Activated naive CD8-positive, alpha-beta T cell (primary cell): ENCODE results near the gene LBP.
"Not testable (repeated sequence)": the region's sequence is repeated elsewhere in the genome, so short reads cannot be mapped to it uniquely, and the experiment has no call there.

Experiments used
- H3K27ac Mint-ChIP-seq: one replicate; pipeline ENCODE4 v1.8.0; 2021; ENCODE audit warnings: mixed read lengths
- H3K27me3 Mint-ChIP-seq: one replicate; pipeline ENCODE4 v1.8.0; 2021; ENCODE audit warnings: mixed read lengths
- H3K36me3 Mint-ChIP-seq: one replicate; pipeline ENCODE4 v1.8.0; 2021; ENCODE audit warnings: mixed read lengths
- H3K4me1 Mint-ChIP-seq: one replicate; pipeline ENCODE4 v1.8.0; 2021; ENCODE audit warnings: low read depth, mixed read lengths
- H3K4me3 Mint-ChIP-seq: one replicate; pipeline ENCODE4 v1.8.0; 2021; ENCODE audit warnings: mild to moderate bottlenecking, mixed read lengths
- H3K9me3 Mint-ChIP-seq: one replicate; pipeline ENCODE4 v1.8.0; 2021; ENCODE audit warnings: low read depth, mixed read lengths

Gene LBP

DNA sequence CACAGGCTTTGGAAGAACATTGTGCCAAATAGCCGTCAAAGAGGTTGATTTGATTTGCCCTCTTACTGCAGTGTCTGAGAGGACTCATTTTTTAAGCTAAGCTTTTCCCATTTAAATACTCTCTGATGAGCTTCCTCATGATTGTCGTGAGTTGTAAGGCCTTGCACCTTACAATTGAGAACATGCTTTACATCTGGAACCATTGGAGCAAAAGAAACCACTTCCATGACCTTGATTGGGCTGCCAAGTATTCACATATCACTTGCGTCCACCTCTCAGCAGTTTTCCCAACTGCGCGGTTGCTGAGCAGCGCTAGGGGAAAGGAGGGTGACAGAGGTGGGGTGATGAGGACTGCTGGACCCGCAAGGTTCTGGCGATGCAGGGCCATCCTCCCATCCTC is 12.3 kb upstream of the LBP start:
- Mint-ChIP-seq H3K4me1 (no peaks in the 10 kb centered on the region), H3K4me3 (no peak overlapping the region), H3K27me3 (peaks cover 17% of the 10 kb centered on the region), H3K9me3 (peaks cover 8% of the 10 kb centered on the region), H3K27ac (no peak overlapping the region), H3K36me3 (peaks cover 5% of the 10 kb centered on the region)

GRCh38 chr20:38336726-38337125 is 9.6 kb upstream of the LBP start:
- H3K4me1 Mint-ChIP-seq: no peaks in the 10 kb centered on the region
- H3K4me3 Mint-ChIP-seq: no peak overlapping the region
- no peak overlapping the region for H3K27ac Mint-ChIP-seq
- H3K9me3 Mint-ChIP-seq: peaks cover 8% of the 10 kb centered on the region
- H3K27me3 Mint-ChIP-seq: peaks cover 12% of the 10 kb centered on the region
- peaks cover 5% of the 10 kb centered on the region for H3K36me3 Mint-ChIP-seq

DNA sequence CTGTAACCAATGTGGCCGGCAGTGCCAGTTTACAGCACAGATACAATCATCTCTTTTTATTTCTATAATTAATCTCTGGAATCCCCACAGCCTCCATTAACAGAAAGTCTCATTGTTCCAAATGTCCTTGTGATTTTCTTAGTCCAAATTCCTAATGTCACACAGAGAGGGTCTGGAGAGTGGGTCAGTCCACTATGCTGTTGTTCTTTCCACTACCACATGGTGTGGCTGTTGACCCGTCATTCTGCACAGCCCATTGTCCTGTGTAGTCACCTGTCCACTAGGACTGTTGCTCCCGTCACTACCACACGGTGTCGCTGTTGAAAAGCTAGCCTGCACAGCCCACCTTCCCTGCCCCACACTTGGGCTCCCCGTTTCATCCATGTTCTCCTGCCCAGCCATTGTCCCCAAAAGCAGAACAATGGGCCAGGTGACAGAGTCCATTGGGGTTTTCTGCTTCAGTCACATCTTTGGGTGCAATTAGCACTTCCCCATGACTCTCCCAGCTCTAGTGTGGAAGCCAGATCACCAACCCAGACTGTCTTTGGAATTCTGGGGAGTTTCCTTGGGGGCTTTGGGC is 8.6 kb upstream of the LBP start:
- no peaks in the 10 kb centered on the region for H3K4me1 Mint-ChIP-seq
- no peak overlapping the region for H3K4me3 Mint-ChIP-seq
- peaks cover 8% of the 10 kb centered on the region for H3K9me3 Mint-ChIP-seq
- H3K36me3 Mint-ChIP-seq: peaks cover 5% of the 10 kb centered on the region
- peaks cover 10% of the 10 kb centered on the region for H3K27me3 Mint-ChIP-seq
- H3K27ac Mint-ChIP-seq: no peak overlapping the region

DNA sequence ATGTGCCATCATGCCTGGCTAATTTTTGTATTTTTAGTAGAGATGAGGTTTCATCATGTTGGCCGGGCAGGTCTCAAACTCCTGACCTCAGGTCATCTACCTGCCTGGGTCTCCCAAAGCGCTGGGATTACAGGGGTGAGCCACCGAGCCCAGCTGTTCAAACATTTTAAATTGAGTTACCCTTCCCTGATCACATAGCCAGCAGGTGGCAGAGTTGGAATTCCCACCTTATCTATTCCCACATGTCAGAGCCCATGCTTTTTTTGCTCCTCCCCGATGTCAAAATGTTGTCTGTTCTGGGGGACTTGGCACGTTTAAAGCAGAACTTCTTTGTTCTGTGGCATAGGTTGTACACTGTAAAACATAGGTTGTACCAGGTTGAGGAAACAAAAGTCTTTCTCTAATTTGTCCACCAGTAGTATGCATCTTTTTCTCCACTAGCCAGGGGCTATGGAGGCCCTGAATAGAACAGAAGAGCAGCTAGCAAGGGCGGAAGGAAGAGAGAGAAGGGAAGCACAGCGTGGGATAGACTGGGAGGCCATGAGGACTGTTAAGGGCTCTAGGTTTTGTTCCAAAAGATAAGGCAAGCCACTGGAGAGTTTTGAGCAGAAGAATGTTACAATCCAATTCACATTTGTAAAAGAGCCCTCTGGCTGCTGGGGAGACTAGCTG is 7.3 kb upstream of the LBP start:
- Mint-ChIP-seq H3K4me1 (no peaks in the 10 kb centered on the region), H3K4me3 (no peak overlapping the region), H3K27ac (no peak overlapping the region), H3K9me3 (peaks cover 8% of the 10 kb centered on the region), H3K36me3 (peaks cover 5% of the 10 kb centered on the region), H3K27me3 (peaks cover 10% of the 10 kb centered on the region)

DNA sequence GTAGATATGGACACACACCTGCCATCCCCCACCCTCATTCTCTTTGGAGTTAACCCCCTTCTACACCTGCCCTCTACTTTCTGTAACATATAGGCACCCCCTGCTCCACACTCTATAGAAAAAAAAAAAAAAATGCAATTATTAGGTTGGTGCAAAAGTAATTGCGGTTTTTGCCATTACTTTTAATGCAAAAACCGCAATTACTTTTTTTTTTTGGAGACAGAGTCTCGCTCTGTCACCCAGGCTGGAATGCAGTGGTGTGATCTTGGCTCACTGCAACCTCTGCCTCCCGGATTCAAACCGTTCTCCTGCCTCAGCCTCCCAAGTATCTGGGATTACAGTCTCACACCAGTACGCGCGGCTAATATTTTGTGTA is 6.8 kb upstream of the LBP start:
- not testable (repeated sequence) for H3K9me3 Mint-ChIP-seq, H3K27ac Mint-ChIP-seq, H3K4me1 Mint-ChIP-seq, H3K36me3 Mint-ChIP-seq, H3K4me3 Mint-ChIP-seq
- H3K27me3 Mint-ChIP-seq: peaks cover 10% of the 10 kb centered on the region

DNA sequence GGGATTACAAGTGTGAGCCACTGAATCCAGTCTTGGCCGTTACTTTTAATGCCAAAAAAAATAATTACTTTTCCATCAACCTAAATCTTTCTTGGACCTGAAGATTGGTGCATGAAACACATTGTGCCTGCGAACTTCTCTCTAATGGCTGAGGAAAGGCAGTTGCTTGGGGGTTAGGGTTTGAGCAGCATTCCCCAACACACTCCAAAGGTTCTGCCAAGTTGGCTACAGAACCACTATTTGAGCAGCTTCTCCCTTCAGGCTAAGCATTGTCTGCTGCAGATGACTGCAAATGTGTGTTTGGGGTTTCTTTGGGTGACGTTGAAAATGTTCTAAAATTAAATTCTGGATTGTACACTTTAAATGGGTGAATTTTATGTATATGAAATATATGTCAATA is 6.3 kb upstream of the LBP start:
- Mint-ChIP-seq H3K36me3 (peaks cover 5% of the 10 kb centered on the region), H3K27me3 (peaks cover 10% of the 10 kb centered on the region), H3K4me1 (no peaks in the 10 kb centered on the region), H3K4me3 (no peak overlapping the region), H3K27ac (no peak overlapping the region), H3K9me3 (peaks cover 8% of the 10 kb centered on the region)

DNA sequence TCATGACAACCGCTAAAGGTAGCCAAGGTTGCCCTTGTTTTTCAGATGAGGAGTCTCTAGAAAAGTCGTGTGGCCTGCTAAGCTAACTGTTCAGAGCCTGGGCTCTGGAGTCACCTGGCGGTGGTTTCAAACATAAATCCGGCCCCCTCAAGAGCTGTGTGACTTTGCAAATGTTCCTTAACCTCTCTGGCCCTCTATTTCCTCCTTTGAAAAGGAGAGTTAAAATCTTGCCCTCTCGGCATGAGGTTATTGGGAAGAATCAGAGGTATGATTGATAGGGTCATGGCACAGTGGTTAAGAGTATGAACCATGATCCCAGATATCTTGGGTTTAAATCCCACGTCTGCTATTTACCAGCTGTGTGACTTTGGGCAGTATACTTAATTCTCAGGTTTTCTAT is 5.6 kb upstream of the LBP start:
- Mint-ChIP-seq H3K27me3 (peaks cover 10% of the 10 kb centered on the region), H3K9me3 (peaks cover 8% of the 10 kb centered on the region), H3K4me1 (no peaks in the 10 kb centered on the region), H3K27ac (no peak overlapping the region), H3K36me3 (peaks cover 5% of the 10 kb centered on the region), H3K4me3 (no peak overlapping the region)

DNA sequence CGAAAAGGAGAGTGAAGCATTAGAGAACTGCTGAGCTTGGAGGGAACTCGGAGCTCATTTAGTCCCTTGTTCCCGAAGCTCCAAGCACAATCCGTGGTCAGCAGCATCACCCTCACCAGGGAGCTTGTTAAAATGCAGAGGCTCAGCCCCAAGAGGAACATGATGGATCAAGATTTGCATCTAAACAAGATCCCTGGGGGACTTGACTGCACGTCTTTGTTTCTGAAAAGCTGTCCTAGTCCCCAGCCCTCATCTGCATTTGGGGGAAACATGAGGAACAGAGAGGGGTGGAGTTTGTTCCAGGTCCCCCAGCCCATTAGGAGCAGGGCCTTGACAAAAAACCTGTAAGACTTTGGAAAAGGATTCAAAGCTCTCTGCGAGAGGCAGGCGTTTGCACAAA is 4.1 kb upstream of the LBP start:
- no peak overlapping the region for H3K4me3 Mint-ChIP-seq
- peaks cover 6% of the 10 kb centered on the region for H3K27me3 Mint-ChIP-seq
- H3K4me1 Mint-ChIP-seq: no peaks in the 10 kb centered on the region
- H3K36me3 Mint-ChIP-seq: peaks cover 5% of the 10 kb centered on the region
- H3K27ac Mint-ChIP-seq: no peak overlapping the region
- peaks cover 8% of the 10 kb centered on the region for H3K9me3 Mint-ChIP-seq

DNA sequence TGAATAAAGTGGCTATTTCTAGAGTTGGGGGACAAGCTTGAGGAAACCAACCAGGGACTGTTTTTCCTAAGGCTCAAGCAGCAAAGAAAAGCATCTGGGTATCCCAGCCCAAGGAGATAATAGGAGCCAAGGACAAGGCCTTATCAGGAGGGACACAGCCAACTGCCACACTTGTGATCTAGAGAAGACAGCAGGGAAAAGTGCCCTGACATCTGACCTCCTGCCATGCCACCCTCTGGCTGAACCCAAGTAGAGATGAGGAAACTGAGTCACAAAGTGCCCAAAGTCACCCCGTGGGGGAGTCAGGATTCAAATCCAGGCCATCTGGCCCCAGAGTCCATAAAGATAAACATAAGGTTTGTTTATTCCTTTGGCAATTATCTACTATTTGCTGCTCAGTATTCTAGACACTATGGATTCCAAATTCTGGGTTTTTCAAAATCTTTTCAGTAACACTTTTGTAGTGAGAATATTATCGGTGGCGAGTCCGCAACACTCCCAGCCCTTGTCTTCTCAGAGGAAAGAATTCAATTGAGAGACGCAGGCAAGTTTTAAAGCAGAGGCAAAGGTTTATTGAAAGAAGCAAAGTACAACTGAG is 3.5 kb upstream of the LBP start:
- no peak overlapping the region for H3K27ac Mint-ChIP-seq
- H3K9me3 Mint-ChIP-seq: peaks cover 7% of the 10 kb centered on the region
- H3K4me3 Mint-ChIP-seq: no peak overlapping the region
- peaks cover 4% of the 10 kb centered on the region for H3K36me3 Mint-ChIP-seq
- peaks cover 3% of the 10 kb centered on the region for H3K27me3 Mint-ChIP-seq
- H3K4me1 Mint-ChIP-seq: no peaks in the 10 kb centered on the region

GRCh38 chr20:38343311-38344106 is 2.8 kb upstream of the LBP start:
- Mint-ChIP-seq H3K27me3 (no peaks in the 10 kb centered on the region), H3K4me1 (no peaks in the 10 kb centered on the region), H3K36me3 (no peaks in the 10 kb centered on the region), H3K9me3 (no peaks in the 10 kb centered on the region), H3K4me3 (no peak overlapping the region), H3K27ac (no peak overlapping the region)

- Mint-ChIP-seq H3K4me1 (no peaks in the 10 kb centered on the region), H3K27me3 (no peaks in the 10 kb centered on the region), H3K27ac (no peak overlapping the region)
Observed at GRCh38 chr20:38344107-38344701, 2.1 kb upstream of the LBP start.

GRCh38 chr20:38345643-38346042 is 639 bp upstream of the LBP start:
- no peak overlapping the region for H3K4me3 Mint-ChIP-seq
- H3K27me3 Mint-ChIP-seq: no peaks in the 10 kb centered on the region
- H3K36me3 Mint-ChIP-seq: no peaks in the 10 kb centered on the region
- no peaks in the 10 kb centered on the region for H3K9me3 Mint-ChIP-seq
- H3K27ac Mint-ChIP-seq: no peak overlapping the region
- no peaks in the 10 kb centered on the region for H3K4me1 Mint-ChIP-seq

More at GRCh38 chr20:38344107-38344701, 2.1 kb upstream of the LBP start:
- H3K4me3 Mint-ChIP-seq: no peak overlapping the region
- no peaks in the 10 kb centered on the region for H3K36me3 Mint-ChIP-seq
- H3K9me3 Mint-ChIP-seq: no peaks in the 10 kb centered on the region

DNA sequence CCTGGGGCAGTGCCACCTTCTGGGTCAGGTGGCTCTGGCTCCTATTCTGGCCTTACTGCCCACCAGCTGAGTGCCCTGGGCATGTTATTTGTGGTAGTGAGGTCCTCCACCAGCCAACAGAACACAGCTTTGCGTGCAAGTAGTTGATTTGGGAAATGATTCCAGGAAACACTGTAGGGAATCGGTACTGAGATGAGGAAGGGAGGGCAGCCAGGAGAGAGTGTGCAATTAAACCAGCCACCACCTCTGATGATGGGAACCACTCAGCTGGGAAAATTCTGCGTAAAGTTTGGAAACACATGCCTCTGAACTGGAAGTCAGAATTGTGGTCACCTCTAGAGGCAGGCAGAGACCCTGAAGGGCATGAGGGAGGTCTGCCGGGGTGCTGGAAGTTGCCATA is 459 bp downstream of the LBP start:
- Mint-ChIP-seq H3K9me3 (no peaks in the 10 kb centered on the region), H3K36me3 (no peaks in the 10 kb centered on the region), H3K27me3 (no peaks in the 10 kb centered on the region), H3K4me3 (no peak overlapping the region), H3K27ac (no peak overlapping the region), H3K4me1 (no peaks in the 10 kb centered on the region)

DNA sequence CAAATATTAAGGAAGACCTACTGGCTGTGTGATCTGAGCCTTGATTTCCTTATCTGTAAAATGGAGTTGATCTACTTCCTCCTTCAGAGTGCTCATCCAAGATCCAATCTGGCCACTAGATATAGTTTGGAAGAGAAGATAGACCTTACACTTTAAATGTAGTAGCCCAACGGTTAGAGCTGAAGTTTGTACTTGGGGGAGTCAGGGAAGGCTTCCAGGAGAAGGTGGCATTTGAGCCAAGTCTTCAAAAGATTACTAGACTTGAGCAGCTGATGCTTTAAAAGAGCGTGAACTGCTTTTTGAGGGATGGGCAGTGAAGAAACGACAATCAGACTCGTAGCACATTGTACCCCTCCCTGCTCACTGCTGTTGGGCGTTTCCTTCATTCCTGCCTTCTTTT is 3.6 kb downstream of the LBP start:
- no peaks in the 10 kb centered on the region for H3K27me3 Mint-ChIP-seq
- no peaks in the 10 kb centered on the region for H3K9me3 Mint-ChIP-seq
- H3K36me3 Mint-ChIP-seq: no peaks in the 10 kb centered on the region
- H3K27ac Mint-ChIP-seq: no peak overlapping the region
- H3K4me1 Mint-ChIP-seq: no peaks in the 10 kb centered on the region
- H3K4me3 Mint-ChIP-seq: no peak overlapping the region
